AG20443 (cell line): Measurements from ENCODE around the gene SAXO1.
A peak's percentile ranks its signal among the peaks of the same experiment; 100 is the strongest.

Experiments used
- DNase-seq: peaks from one replicate; pipeline ENCODE4 v3.0.0; 2012; ENCODE audit warnings: low spot score, mixed read lengths

Gene SAXO1

GRCh38 chr9:18910916-18911315 lies 122.1 kb downstream of the SAXO1 start:
- no peak for DNase-seq

DNA sequence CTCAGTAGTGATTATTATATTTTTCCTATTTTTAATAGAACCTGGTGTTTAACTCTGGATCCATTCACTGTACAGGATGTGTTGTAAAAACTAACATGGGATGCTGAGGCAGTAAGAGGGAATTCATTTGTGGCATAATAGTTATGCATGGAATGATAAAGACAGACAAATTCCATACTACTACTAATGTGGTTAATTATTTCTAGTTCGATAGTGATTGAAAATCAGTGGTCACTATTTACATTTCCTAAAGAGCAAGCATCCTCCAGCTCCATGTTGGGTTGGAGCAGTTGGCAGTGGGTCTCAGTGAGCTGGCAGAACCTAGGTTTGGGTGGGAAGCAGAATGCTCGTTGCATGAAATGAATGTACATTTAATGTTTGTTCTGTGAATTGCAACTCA lies 122.6 kb downstream of the SAXO1 start:
- DNase-seq: no peak

GRCh38 chr9:18909140-18910018 lies 123.6 kb downstream of the SAXO1 start:
- no peak for DNase-seq

DNA sequence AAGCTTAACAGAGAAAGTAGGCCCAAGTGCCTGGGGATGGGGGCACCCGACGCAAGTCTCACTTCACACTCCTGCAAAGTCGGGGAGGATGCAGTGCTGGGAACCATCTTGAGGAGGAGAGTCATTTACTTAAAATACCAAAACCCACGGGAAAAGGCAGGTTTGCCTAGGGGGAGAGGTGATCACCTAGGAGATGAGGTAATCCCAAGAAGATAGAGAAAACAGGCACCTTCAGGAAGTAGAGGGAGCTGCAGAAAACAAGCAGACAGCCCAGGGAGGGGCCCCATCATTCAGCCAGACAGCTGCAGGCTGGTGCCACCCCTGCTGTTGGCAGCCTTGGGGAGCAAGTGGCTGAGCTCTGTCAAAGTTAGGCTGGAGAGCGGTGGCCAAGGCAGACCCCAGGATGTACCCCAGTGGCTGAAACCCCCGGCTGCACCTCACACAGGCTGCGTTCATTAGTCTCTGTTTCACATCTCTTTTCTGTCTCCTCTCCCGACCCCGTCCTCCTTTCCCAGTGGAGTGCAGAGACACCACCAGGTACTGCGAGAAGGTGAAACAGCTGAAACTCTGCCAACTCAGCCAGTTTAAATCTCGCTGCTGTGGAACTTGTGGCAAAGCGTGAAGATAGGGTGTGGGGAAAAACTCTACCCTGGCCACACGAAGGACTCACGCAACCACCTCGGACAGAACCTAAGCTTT lies 124.9 kb downstream of the SAXO1 start:
- DNase-seq: no peak

DNA sequence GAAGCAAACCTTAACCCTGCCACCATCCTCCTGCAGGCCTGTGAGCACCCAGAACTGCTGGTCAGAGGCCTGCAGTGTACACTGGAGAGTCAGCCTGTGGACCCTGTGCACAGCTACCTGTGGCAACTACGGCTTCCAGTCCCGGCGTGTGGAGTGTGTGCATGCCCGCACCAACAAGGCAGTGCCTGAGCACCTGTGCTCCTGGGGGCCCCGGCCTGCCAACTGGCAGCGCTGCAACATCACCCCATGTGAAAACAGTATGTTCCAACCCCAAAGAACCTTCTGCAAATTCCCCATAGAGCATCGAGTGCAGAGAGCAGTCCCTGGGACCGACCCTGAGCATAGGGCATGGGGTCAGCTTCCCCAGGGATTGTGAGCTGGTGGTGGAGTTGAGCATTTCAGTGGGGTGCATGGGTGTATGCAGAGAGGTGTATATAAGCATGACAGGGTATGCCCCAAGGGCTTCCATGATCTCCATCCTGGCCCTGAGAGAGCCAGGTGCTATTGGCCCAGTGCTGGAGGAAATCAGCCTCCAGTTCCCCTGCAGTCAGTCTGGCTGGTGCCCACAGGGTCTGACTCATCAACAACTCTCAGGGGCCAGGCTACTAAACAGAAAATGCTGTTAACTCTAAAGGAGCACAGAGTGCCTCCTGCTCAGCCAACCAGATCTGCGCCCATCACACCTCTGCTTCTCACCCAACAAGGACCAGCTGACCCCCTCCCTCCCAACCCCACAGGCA lies 126.2 kb downstream of the SAXO1 start:
- peak; percentile 85 for DNase-seq

DNA sequence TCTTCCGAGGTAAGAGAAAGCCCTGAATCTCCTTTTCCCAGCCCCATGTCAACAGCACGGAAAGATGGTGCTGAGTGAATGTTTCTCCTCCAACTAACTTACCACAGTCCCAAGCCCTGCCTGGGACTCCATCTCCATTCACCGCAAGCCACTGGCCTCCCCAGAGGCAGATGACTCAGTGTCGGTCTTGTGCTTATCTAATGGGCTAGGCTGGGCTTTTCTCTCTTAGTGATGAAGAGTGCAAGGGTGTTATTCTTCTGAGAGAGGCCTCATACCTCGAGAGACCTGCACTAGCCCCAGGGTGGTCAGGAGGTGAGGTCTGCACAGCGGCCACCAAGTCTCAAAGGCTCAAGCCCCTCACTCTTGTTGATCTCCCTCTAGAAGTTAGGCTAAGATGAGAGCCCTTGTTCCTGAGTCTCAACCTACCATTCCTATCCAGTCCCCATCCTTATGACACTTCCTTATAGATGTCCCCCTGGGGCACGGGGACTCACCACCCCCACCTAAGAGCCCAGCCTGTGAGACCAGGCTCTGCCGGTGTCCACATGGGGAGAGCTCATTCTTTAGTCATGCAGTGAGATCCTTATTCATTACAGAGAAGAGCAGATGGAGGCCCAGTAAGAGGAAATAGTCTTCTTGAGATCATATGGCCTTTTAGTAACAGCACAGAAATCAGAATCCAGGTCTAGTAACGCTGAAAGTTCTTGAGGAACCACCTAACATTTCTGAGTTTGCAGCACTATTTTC lies 127.0 kb downstream of the SAXO1 start:
- no peak for DNase-seq

DNA sequence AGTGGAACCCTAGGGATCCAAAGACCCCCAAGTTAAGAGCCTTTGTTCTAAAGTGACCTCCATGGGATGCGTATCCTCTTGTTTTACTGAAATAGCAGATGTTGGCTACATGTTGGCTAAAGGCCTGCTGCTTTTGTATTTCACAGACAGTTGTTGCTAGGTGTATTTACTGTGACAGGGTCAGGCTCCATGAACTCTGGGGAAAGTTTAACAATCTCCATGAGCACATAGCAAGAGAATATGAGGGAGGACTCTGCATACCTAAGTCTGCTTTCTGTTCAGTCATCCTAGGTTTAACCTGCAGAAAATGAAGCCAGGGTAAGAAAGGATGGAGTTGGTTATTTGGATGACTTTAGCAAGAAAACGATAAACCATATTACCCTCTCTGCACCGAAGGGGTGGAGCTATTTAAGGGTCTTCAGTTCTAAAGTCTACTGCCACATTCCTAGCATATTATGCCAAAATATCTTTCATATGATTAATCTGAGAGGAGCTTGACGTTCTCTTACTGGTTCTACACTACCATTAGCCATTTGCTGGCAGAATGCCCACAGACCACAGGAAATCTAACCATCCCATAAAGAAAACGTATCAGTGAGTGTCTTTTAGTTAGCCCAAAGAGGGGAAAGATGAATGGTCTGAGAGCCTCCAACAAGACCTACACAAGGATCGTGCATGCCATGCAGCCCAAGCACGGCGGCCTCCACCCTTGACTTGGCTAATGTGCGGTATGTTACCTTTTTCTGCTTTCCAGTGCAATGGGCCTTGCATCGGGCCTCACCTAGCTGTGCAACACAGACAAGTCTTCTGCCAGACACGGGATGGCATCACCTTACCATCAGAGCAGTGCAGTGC lies 127.8 kb downstream of the SAXO1 start:
- DNase-seq: no peak

- DNase-seq: no peak
Measured at GRCh38 chr9:18903450-18903849, 129.6 kb downstream of the SAXO1 start.

DNA sequence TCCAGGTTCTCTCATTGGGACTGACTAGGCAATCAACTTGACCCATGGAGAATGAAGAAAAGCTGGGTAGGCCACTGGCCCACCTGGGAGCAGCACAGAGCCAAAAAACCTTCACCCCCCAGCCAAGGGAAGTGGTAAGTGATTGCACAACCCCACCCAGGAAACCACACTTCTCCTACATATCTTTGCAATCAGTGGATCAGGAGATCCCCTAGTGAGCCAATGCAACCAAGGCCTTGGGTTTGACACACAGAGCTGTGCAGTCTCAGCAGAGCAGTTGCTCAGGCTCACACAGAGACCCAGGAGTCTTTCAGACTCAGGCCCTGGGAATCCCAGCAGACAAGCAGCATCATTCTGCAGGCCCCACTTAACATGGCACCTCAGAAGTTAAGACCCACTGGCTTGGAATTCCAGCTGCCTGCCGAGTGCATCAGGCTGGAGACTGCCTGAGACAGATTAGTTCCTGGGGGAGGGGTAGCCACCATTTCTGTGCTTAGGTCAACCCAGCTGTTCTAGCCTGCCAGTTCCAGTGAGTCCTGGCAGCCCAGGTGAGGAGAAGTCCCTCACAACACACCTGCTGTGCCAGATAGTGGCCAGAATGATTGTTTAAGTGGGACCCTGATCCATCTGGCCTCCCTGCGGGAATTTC lies 136.4 kb downstream of the SAXO1 start:
- DNase-seq: no peak

GRCh38 chr9:18896004-18896403 lies 137.0 kb downstream of the SAXO1 start:
- no peak for DNase-seq

GRCh38 chr9:18893491-18893890 lies 139.5 kb downstream of the SAXO1 start:
- DNase-seq: no peak

GRCh38 chr9:18893046-18893445 lies 140.0 kb downstream of the SAXO1 start:
- no peak for DNase-seq

- DNase-seq: no peak
Measured at GRCh38 chr9:18891946-18892670, 140.9 kb downstream of the SAXO1 start.

- DNase-seq: no peak
Measured at GRCh38 chr9:18890372-18890771, 142.6 kb downstream of the SAXO1 start.

GRCh38 chr9:18889550-18889949 lies 143.5 kb downstream of the SAXO1 start:
- no peak for DNase-seq

GRCh38 chr9:18888290-18888689 lies 144.7 kb downstream of the SAXO1 start:
- DNase-seq: no peak

GRCh38 chr9:18887546-18887945 lies 145.5 kb downstream of the SAXO1 start:
- no peak for DNase-seq

DNA sequence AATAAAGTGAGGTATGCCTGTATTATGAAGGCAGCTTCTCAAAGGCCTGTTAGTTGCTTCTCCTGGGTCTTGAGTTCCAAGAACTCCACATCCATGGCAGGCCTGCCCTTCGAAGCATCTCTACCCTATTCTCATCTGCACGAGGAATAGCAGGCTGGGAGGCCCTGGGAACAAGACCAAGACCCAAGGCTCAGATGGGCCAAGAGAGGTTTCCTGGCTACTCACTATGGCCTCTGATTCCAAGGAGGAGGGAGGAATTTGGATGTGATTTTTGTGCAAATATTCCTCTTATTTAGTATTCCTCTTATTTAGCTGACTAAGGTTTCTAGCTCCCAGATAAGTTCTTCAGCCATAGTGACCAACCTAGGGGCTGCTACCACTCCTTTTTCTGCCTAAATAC lies 151.3 kb downstream of the SAXO1 start:
- DNase-seq: no peak

DNA sequence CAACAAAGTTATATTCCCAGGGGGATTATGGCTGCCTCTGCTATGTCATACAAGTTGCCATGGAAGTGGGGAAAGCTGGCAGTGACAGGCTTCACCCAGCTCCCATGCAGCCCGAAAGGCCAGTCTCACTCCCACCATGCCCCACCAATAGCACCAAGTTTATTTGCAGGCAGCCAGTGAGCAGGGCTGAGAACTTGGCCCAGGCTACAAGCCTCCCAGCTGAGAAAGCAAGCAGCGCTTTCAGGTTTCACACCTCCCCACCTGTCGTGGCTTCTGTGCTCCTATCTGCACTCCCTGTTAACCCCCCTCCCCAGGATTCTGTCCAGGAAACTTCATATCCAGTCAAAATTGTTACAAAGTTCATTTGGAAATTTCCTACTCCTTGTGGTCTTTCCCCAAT lies 155.0 kb downstream of the SAXO1 start:
- no peak for DNase-seq
